HS-5 (cell line): ENCODE measurements around the gene KRT26.
A peak's percentile ranks its signal among the peaks of the same experiment; 100 is the strongest.
"Not testable (repeated sequence)": the region's sequence is repeated elsewhere in the genome, so short reads cannot be mapped to it uniquely, and the experiment has no call there.

Experiments used
- DNase-seq: peaks from one replicate; pipeline ENCODE4 v3.0.0-alpha.2; 2012; ENCODE audit warnings: low read depth

Gene KRT26

GRCh38 chr17:40772101-40772500 lies at the start of gene KRT26:
TSS of gene KRT26 (minus strand) at chr17:40772201. CDS start at chr17:40772113, 88 bp downstream.
- no peak for DNase-seq

GRCh38 chr17:40821536-40821935 lies 49.5 kb upstream of the KRT26 start:
- no peak for DNase-seq

GRCh38 chr17:40820228-40820838 lies 48.3 kb upstream of the KRT26 start:
- DNase-seq, result no peak

- DNase-seq, result no peak
Observed at GRCh38 chr17:40819528-40820125, 47.6 kb upstream of the KRT26 start.

GRCh38 chr17:40818733-40819527 lies 46.9 kb upstream of the KRT26 start:
- DNase-seq, result no peak

- no peak for DNase-seq
Observed at GRCh38 chr17:40818343-40818732, 46.3 kb upstream of the KRT26 start.

GRCh38 chr17:40817103-40817682 lies 45.2 kb upstream of the KRT26 start:
- DNase-seq, result no peak

- no peak for DNase-seq
Observed at GRCh38 chr17:40816569-40816968, 44.6 kb upstream of the KRT26 start.

- DNase-seq, result no peak
Observed at GRCh38 chr17:40815381-40815780, 43.4 kb upstream of the KRT26 start.

GRCh38 chr17:40814657-40815056 lies 42.7 kb upstream of the KRT26 start:
- DNase-seq, result not testable (repeated sequence)

GRCh38 chr17:40813804-40814203 lies 41.8 kb upstream of the KRT26 start:
- DNase-seq, result no peak

GRCh38 chr17:40812639-40813038 lies 40.6 kb upstream of the KRT26 start:
- no peak for DNase-seq

GRCh38 chr17:40810494-40810893 lies 38.5 kb upstream of the KRT26 start:
- peak; percentile 38 for DNase-seq

- no peak for DNase-seq
Observed at GRCh38 chr17:40809721-40810421, 37.9 kb upstream of the KRT26 start.

- DNase-seq, result no peak
Observed at GRCh38 chr17:40806131-40806530, 34.1 kb upstream of the KRT26 start.

- DNase-seq, result peak; percentile 44
Observed at GRCh38 chr17:40803617-40804082, 31.6 kb upstream of the KRT26 start.

GRCh38 chr17:40801157-40801556 lies 29.2 kb upstream of the KRT26 start:
- DNase-seq, result no peak

- no peak for DNase-seq
Observed at GRCh38 chr17:40800381-40800780, 28.4 kb upstream of the KRT26 start.

- DNase-seq, result no peak
Observed at GRCh38 chr17:40799859-40800258, 27.9 kb upstream of the KRT26 start, which contains the start of gene KRT28. TSS of gene KRT28 (minus strand) at chr17:40799959. CDS start at chr17:40799893, 66 bp downstream.

GRCh38 chr17:40796846-40797245 lies 24.8 kb upstream of the KRT26 start:
- no peak for DNase-seq

- no peak for DNase-seq
Observed at GRCh38 chr17:40795019-40795667, 23.1 kb upstream of the KRT26 start.
